Renal cortical epithelial cell (primary cell): ENCODE data around the gene NT5DC3. TPM values are rescaled to one million over a fixed set of nuclear protein-coding genes. Genes with fewer than 3 reads are reported as not detected.

Experiments used
- DNase-seq: peaks from one replicate; pipeline ENCODE4 v3.0.0-alpha.2; 2011; ENCODE audit warnings: low read depth
- total RNA-seq: library from RNA; depleted of rRNA; stranded (reverse); fragments of >200 nt; gene quantifications from 2 replicates; pipeline ENCODE4 v1.2.3, GENCODE V29; 2014

The NT5DC3 gene
- 11.1 and 20.7 TPM in 2 replicates for total RNA-seq

DNA sequence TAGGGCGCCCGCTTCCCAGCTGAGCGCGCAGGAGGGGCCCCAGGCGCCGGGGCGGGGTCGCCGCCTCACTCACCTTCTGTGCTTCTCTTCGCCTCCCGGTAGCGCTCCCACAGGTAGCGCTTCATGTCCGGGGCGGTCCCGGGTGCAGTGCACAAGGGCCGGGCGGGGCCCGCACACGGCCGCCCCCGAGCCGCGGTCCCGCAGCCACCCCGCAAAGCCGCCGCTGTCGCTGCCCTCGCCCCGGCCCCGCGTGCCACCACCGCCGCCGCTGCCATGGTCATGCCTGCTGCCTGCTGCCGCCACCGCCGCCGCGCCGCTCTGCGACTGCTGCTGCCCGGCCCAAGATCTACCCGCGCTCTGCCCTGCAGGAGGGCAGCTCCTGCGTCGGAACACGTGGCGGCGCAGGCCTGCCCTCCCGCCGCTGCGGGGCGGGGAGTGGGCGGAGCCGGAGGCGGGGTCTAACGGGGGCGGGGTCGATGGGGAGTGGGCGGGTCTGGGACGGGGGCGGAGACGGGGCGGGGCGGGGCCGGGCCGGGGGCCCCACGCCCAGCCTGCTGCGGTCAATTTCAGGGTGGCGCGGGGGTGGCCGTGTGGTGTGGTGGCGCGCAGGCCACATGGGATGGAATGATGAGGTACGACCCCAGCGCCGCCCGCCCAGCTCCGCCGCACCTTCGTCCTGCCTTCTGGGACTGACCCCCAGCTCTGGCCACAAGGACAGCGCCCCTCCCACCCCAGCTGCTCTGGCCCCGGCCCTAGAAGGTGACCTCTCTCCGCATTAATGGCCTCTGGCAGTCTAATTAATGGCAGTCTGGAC, at the start of gene NT5DC3:
Gene NT5DC3, minus strand, starts transcription at position 359 of the 814 bp plus-strand sequence. Its CDS starts 78 bp downstream, at position 281.
- DNase-seq = peak; percentile 52

- no peak for DNase-seq
These were observed 46.7 kb upstream of the NT5DC3 start for GRCh38 chr12:103887738-103888137.

DNA sequence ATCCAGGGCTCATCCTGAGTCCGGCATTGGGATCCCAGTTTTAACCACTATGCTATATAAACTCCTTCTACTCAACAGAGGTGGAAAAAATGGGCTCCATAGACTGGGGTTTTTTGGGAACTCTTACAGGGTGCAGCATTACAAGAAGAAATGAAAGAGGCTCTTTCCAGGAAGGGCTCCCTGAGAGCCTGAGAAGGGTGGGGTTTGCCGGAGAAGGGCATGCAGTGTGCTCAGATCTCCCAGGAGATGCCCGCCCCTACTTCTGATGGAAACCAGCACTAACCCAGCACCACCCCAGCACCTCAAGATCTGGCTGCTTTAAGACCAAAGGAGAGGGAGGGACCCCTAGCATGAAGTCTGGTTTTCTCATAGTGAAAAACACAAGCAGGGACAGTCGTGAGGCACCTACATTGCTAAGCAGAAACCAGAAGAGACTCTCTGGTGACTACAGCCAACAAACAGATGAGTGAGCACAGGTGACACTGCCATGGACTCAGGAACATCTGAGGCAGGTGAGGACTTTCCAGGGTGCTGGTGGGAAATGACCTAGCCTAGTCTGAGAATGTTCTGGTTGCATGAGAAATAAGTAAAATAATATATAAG, 45.3 kb upstream of the NT5DC3 start:
- DNase-seq = no peak

- peak; percentile 57 for DNase-seq
These were observed 43.3 kb upstream of the NT5DC3 start for GRCh38 chr12:103884316-103884715.

DNA sequence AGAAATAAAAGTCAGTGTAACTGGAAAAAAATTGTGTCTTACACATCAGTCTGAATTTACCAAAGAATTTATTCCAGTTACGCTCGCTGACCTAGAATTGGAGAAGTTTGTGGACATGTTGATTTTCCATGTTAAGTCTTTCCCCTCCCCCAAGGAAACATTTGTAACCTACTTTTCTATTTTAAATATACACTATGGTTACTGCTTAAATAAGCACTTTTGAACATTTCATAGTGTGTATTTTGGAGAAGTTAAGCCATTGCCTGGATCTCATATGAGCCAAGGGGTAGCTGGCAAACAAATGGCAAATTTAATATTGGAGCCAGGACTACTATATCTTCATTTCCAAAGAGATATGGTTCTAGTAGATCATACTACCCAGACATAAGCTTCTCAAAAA, 42.9 kb upstream of the NT5DC3 start:
- DNase-seq = no peak

- no peak for DNase-seq
These were observed 42.0 kb upstream of the NT5DC3 start for GRCh38 chr12:103882861-103883596.

GRCh38 chr12:103881261-103881660, 40.2 kb upstream of the NT5DC3 start:
- peak; percentile 76 for DNase-seq

- peak; percentile 80 for DNase-seq
These were observed 39.5 kb upstream of the NT5DC3 start for GRCh38 chr12:103880299-103881142.

- no peak for DNase-seq
These were observed 38.8 kb upstream of the NT5DC3 start for GRCh38 chr12:103879878-103880277.

GRCh38 chr12:103879048-103879692, 38.1 kb upstream of the NT5DC3 start:
- DNase-seq = no peak

DNA sequence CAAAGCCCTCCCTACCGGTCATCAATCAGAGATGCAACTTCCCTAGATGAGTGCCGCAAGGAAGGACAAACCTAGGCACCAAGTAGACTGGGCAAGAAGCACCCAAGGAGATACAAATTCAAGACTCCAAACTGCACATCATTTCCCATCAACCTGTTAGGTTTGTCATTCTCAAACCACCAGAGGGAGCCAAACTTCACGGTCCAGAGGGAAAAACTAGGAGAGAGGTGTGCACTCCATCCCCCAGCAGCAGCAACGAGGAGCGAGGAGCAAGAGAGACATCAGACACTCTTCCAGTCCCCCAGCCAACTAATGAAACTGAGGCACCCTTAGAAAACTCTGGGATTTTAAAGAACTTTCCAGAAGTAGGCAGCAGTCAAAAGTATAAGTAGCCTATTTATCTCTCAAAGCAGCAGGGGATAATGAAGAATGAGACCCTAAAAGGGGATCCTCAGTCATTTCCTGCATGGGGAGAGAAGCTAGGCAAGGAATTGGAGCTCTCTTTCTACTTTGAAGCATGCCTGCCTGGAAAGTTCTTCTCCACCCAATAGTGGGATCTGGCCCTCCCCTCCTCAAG, 37.0 kb upstream of the NT5DC3 start:
- DNase-seq = peak; percentile 64

DNA sequence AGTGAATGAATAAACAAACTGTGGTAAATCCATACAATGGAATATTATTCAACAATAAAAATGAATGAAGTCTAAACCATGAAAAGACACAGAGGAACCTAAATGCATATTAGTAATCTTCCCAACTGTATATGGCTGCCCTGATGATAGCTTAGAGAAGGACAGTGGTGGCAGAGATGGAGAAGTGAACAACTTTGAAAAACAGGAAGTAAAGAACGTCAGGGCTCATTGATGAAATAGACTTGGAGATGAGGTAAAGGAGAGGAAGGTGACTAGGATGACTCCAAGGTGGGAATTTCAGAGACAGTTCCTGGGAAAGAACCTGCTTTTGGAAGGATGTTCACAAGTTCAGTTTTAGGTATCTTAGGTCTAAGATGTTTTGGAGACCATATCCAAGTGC, 36.3 kb upstream of the NT5DC3 start:
- no peak for DNase-seq

- no peak for DNase-seq
These were observed 34.6 kb upstream of the NT5DC3 start for GRCh38 chr12:103875666-103876065.

DNA sequence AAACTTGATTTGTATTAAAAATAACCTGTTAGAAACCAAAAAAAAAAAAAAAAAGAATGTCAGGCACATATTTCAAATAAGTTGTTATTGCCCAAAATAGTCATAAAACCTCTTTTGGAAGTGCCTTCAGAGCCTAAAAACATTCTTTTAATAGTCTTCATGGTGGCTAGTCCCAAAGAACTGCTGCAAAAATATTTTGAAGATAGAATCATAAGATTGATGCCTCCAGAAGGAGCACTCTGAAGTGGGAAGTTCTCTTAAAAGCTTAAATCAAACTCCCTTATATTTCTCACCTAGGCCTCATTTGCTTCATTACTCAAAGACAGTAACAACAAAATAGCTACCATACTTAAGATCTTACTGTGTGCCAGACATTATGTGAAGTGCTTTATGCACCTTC, 27.2 kb upstream of the NT5DC3 start:
- no peak for DNase-seq

GRCh38 chr12:103865151-103865730, 24.2 kb upstream of the NT5DC3 start:
- no peak for DNase-seq

DNA sequence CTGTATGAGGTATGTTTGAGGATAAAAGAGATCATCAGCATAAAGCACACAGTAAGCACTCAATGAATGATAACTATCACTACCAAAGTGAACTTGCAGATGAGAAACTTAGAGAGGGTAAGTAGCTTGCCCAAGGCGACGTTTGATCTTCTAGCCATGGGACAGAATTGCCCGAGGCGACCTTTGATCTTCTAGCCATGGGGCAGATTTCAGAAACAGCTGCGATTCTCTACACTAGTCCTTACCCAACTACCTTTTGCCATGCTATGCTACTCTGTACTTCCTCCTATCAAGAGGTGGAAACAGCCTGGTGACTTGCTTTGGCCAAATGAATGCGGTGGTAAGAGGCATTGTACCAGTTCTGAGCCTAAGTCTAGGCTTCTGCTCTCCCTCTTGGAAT, 23.7 kb upstream of the NT5DC3 start:
- no peak for DNase-seq

- DNase-seq = peak; percentile 99
These were observed 18.0 kb upstream of the NT5DC3 start for GRCh38 chr12:103858953-103859601.

DNA sequence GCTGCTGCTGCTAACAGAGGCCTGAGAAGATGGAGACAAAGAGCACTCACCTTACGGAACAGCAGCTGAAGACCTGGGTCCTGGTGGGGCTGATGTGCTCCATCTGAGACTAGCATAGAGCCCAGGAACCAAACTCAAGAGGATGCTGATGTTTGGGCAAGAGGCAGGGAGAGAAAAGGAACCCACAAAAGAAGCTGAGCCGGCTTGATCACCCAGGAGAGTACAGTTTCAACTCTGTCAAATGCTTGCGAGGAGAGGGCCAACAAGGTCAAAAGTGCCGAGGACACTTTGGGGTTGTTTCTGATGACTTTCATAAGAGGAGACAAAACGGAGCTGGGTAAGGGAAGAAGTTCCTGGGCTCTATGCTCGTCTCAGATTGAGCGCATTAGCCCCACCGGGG, 17.3 kb upstream of the NT5DC3 start:
- DNase-seq = no peak

DNA sequence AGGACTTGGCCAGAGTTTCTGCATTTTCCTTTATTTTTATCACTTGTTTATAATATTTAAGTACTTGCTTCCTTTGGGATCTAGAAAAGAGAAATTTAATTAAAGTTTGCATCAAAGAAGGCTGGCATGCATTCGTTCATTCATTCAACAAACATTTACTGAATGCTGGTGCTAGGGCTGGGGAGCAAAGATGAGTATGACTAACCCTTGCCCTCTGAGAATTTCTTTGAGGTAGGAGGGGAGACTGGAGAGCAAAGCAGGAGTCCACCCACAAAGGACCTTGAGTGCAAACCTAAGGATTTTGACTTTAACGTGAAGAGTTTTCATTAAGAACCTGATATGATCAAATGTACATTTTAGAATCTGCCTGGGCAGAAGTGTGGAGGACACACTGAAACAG, 16.1 kb upstream of the NT5DC3 start:
- no peak for DNase-seq
